ENCODE results near the gene CC2D1A.

DNA sequence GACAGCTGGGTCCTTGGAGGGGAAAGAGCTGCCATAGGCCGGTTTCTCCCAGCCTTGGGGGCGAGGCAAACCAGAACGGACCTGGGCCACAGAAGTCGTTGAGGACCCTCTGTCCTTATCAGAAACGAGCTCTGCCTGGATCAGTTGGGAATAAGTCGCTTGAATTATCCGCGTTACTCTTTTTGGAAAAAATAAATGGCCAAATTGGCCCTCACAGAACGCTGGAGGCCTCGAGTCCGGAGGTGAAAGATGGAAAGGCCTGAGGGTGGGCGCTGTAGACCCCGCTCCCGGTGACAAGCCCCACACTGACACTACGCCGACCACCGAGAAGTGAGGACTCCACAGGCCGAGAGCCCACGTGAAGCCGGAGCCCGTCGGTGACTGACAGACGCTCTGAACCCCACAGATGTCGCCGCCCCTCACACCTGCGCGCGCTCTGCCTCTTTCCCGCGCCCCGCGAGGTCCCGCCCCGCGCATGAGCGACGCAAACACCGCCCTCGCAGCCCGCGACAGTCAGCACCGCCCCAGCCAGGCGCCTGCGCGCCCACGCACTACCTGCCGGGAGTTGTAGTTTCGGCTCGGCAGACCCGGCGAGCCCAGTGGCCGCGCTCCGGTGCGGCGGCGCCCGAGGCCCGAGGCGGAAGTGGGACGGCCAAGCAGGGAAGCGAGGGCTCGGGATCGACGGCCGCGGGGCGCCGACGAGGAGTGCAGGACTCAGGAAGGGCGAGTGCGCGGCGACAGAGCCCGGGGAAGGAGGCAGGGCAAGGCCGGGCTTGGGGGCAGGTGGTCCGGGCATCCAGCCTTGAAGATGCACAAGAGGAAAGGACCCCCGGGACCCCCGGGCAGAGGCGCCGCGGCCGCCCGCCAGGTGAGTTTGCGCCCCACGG is at the start of gene CC2D1A, which contains the start of gene BRME1:
- TF ChIP-seq, protein P1, sequence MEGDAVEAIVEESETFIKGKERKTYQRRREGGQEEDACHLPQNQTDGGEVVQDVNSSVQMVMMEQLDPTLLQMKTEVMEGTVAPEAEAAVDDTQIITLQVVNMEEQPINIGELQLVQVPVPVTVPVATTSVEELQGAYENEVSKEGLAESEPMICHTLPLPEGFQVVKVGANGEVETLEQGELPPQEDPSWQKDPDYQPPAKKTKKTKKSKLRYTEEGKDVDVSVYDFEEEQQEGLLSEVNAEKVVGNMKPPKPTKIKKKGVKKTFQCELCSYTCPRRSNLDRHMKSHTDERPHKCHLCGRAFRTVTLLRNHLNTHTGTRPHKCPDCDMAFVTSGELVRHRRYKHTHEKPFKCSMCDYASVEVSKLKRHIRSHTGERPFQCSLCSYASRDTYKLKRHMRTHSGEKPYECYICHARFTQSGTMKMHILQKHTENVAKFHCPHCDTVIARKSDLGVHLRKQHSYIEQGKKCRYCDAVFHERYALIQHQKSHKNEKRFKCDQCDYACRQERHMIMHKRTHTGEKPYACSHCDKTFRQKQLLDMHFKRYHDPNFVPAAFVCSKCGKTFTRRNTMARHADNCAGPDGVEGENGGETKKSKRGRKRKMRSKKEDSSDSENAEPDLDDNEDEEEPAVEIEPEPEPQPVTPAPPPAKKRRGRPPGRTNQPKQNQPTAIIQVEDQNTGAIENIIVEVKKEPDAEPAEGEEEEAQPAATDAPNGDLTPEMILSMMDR (IDR thresholded peaks at IDR 0.05; ENCODE audit: insufficient read depth, low read length): no peak
- peak; percentile 61; the same call in 1 of the 2 replicates for TF ChIP-seq POLR2AphosphoS5 (IDR thresholded peaks at IDR 0.05; ENCODE audit: low read depth)
- TF ChIP-seq, protein P2, sequence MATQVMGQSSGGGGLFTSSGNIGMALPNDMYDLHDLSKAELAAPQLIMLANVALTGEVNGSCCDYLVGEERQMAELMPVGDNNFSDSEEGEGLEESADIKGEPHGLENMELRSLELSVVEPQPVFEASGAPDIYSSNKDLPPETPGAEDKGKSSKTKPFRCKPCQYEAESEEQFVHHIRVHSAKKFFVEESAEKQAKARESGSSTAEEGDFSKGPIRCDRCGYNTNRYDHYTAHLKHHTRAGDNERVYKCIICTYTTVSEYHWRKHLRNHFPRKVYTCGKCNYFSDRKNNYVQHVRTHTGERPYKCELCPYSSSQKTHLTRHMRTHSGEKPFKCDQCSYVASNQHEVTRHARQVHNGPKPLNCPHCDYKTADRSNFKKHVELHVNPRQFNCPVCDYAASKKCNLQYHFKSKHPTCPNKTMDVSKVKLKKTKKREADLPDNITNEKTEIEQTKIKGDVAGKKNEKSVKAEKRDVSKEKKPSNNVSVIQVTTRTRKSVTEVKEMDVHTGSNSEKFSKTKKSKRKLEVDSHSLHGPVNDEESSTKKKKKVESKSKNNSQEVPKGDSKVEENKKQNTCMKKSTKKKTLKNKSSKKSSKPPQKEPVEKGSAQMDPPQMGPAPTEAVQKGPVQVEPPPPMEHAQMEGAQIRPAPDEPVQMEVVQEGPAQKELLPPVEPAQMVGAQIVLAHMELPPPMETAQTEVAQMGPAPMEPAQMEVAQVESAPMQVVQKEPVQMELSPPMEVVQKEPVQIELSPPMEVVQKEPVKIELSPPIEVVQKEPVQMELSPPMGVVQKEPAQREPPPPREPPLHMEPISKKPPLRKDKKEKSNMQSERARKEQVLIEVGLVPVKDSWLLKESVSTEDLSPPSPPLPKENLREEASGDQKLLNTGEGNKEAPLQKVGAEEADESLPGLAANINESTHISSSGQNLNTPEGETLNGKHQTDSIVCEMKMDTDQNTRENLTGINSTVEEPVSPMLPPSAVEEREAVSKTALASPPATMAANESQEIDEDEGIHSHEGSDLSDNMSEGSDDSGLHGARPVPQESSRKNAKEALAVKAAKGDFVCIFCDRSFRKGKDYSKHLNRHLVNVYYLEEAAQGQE (IDR thresholded peaks at IDR 0.05; ENCODE audit: insufficient replicate concordance, low read depth): no peak
